Measurements from ENCODE around the gene ATP2B2.
A peak's percentile ranks its signal among the peaks of the same experiment; 100 is the strongest.

The ATP2B2 gene

GRCh38 chr3:10493202-10493589 is 12.2 kb downstream of the ATP2B2 start:
- DNase-seq (ENCODE audit: low spot score) = no peak

GRCh38 chr3:10492364-10493201 is 12.8 kb downstream of the ATP2B2 start:
- DNase-seq (ENCODE audit: low spot score) = no peak

GRCh38 chr3:10489746-10490483 is 15.5 kb downstream of the ATP2B2 start:
- DNase-seq (ENCODE audit: low spot score) = no peak

GRCh38 chr3:10487988-10488633 is 17.3 kb downstream of the ATP2B2 start:
- DNase-seq (ENCODE audit: low spot score) = no peak

- DNase-seq (ENCODE audit: low spot score) = no peak
Measured at GRCh38 chr3:10485806-10486205, 19.6 kb downstream of the ATP2B2 start.

GRCh38 chr3:10485380-10485779 is 20.0 kb downstream of the ATP2B2 start:
- DNase-seq (ENCODE audit: low spot score) = no peak

GRCh38 chr3:10484709-10485108 is 20.7 kb downstream of the ATP2B2 start:
- DNase-seq (ENCODE audit: low spot score) = no peak

GRCh38 chr3:10483686-10484345 is 21.6 kb downstream of the ATP2B2 start:
- DNase-seq (ENCODE audit: low spot score) = no peak

- no peak for DNase-seq (ENCODE audit: low spot score)
Measured at GRCh38 chr3:10483364-10483675, 22.1 kb downstream of the ATP2B2 start.

- DNase-seq (ENCODE audit: low spot score) = no peak
Measured at GRCh38 chr3:10482631-10483363, 22.6 kb downstream of the ATP2B2 start.

- no peak for DNase-seq (ENCODE audit: low spot score)
Measured at GRCh38 chr3:10480871-10481378, 24.5 kb downstream of the ATP2B2 start.

GRCh38 chr3:10479311-10479710 is 26.1 kb downstream of the ATP2B2 start:
- no peak for DNase-seq (ENCODE audit: low spot score)

GRCh38 chr3:10475983-10476382 is 29.4 kb downstream of the ATP2B2 start:
- DNase-seq (ENCODE audit: low spot score) = peak; percentile 30

GRCh38 chr3:10474847-10475246 is 30.5 kb downstream of the ATP2B2 start:
- DNase-seq (ENCODE audit: low spot score) = no peak

- DNase-seq (ENCODE audit: low spot score) = no peak
Measured at GRCh38 chr3:10474275-10474646, 31.1 kb downstream of the ATP2B2 start.

- DNase-seq (ENCODE audit: low spot score) = no peak
Measured at GRCh38 chr3:10473581-10474274, 31.7 kb downstream of the ATP2B2 start.

GRCh38 chr3:10472877-10473440 is 32.4 kb downstream of the ATP2B2 start:
- DNase-seq (ENCODE audit: low spot score) = no peak

- DNase-seq (ENCODE audit: low spot score) = no peak
Measured at GRCh38 chr3:10471054-10471688, 34.2 kb downstream of the ATP2B2 start.

- DNase-seq (ENCODE audit: low spot score) = no peak
Measured at GRCh38 chr3:10470120-10471053, 35.0 kb downstream of the ATP2B2 start.
